Testis (tissue), 3 donors: ENCODE data around the gene GPR146. TPM values are rescaled to one million over a fixed set of nuclear protein-coding genes. Genes with fewer than 3 reads are reported as not detected.

ENCODE experiments used
- DNase-seq: peaks from one replicate; pipeline ENCODE4 v3.0.0-alpha.2; 2019
- H3K27ac ChIP-seq, 2 donors: fragments of 200-600 bp; sonication (generic); one replicate each; pipeline ENCODE4 v1.5.1; 2019
- H3K27me3 ChIP-seq: fragments of 200-600 bp; sonication (generic); one replicate; pipeline ENCODE4 v1.5.1; 2019
- H3K36me3 ChIP-seq: fragments of 200-600 bp; sonication (generic); one replicate; pipeline ENCODE4 v1.5.1; 2017; ENCODE audit warnings: low read depth; ENCODE audit errors: missing control alignments
- H3K4me1 ChIP-seq: fragments of 200-600 bp; sonication (generic); one replicate; pipeline ENCODE4 v1.5.1; 2019
- H3K4me3 ChIP-seq, 2 donors: fragments of 200-600 bp; sonication (generic); one replicate each; pipeline ENCODE4 v1.5.1; 2017 to 2019
- H3K9me3 ChIP-seq: fragments of 200-600 bp; sonication (generic); one replicate; pipeline ENCODE4 v1.5.1; 2017
- CTCF ChIP-seq, 3 experiments: fragments of 450-650 bp in 2 of 3; fragments of 200-600 bp in 1 of 3; sonication (generic) in 1 of 3; IDR thresholded peaks; one replicate each; pipeline ENCODE4 v1.5.1; 2016 to 2019; ENCODE audit warnings: antibody characterized with exemption in 3 of 3, mild to moderate bottlenecking in 2 of 3, moderate library complexity in 1 of 3
- POLR2A ChIP-seq: fragments of 450-650 bp; IDR thresholded peaks from one replicate; pipeline ENCODE4 v1.6.1; 2017; ENCODE audit warnings: antibody characterized with exemption, mild to moderate bottlenecking, moderate library complexity
- WGBS, 2 donors: methylation state at CpG; one replicate each; pipeline ENCODE4 v1.1.5; 2018; 5-methylcytosine and 5-hydroxymethylcytosine counted together
- intact Hi-C: fragments of 100-400 bp; cut with DNase I; formaldehyde crosslinking; loops from one replicate; pipeline ENCODE4 v1.15.1; 2023; ENCODE audit warnings: low total_unique reads
- polyA plus RNA-seq: library from polyadenylated mRNA; stranded (reverse); fragments of 350-450 nt; fragmentation: Illumina TruSeq; extraction: RNeasy Lipid Tissue Mini Kit (QIAGEN cat#74804); gene quantifications from one replicate; pipeline ENCODE4 v1.2.3, GENCODE V29; 2014; ENCODE audit warnings: low read depth, low replicate concordance; ENCODE audit not compliant: insufficient read depth
- total RNA-seq, 2 donors: library from RNA; depleted of rRNA; stranded (reverse); fragments of >200 nt; gene quantifications; one replicate each; pipeline ENCODE4 v1.2.3, GENCODE V29; 2016

GPR146 gene
- total and polyA plus RNA-seq, 3 donors from 2014 or later = 5.3 to 14.4 (median 14.2) TPM

GRCh38 chr7:1104516-1105179 lies 60.3 kb downstream of the GPR146 start:
- Histone ChIP-seq H3K9me3 (no peaks in the 10 kb centered on the region), H3K4me3 (no peak overlapping the region), H3K4me1 (no peaks in the 10 kb centered on the region), H3K27ac (no peak overlapping the region), H3K36me3 (no peaks in the 10 kb centered on the region), H3K27me3 (no peaks in the 10 kb centered on the region)
- no peak for DNase-seq
- 91 to 92% methylated on average over 6 to 13 of the region's 13 CpGs for WGBS, 2 donors
- TF ChIP-seq POLR2A = no peak
- TF ChIP-seq CTCF (IDR thresholded peaks at IDR 0.05) = no peak
- intact Hi-C loops = no loop called here

DNA sequence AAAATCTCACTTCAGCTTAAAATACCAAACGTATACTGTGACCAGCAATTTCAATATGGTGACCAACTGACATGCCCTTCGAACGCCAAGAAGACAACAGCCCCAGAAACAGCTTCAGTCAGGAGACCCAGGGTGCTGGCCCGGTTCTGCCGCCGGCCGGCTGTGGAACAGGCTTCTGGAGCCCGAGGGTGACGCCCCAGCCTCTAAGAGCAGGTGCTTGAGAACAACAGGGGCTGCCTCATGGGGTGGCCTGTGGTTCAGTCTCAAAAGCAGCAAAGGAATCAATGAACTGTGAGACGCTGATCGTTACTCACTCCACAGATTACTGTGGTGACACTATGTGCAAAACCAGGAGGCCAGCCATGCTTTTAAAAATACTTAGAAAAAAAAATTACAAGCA lies 60.8 kb downstream of the GPR146 start:
- H3K4me1 ChIP-seq = no peaks in the 10 kb centered on the region
- intact Hi-C loops = no loop called here
- no peaks in the 10 kb centered on the region for H3K36me3 ChIP-seq
- 86 to 95% methylated on average over 11 of the region's 11 CpGs for WGBS, 2 donors
- H3K27ac ChIP-seq = no peak overlapping the region
- no peak overlapping the region for H3K4me3 ChIP-seq
- no peaks in the 10 kb centered on the region for H3K27me3 ChIP-seq
- no peaks in the 10 kb centered on the region for H3K9me3 ChIP-seq
- no peak for DNase-seq
- TF ChIP-seq POLR2A (no peak), CTCF (IDR thresholded peaks at IDR 0.05) (no peak)

- Histone ChIP-seq H3K4me1 (no peaks in the 10 kb centered on the region), H3K4me3 (no peak overlapping the region), H3K27ac (no peak overlapping the region), H3K9me3 (no peaks in the 10 kb centered on the region), H3K36me3 (no peaks in the 10 kb centered on the region), H3K27me3 (no peaks in the 10 kb centered on the region)
- intact Hi-C loops = no loop called here
- 81 to 92% methylated on average over 19 to 27 of the region's 27 CpGs for WGBS, 2 donors
- TF ChIP-seq POLR2A (no peak), CTCF (IDR thresholded peaks at IDR 0.05) (no peak)
- DNase-seq = no peak
These were observed 61.9 kb downstream of the GPR146 start for GRCh38 chr7:1106063-1106792.

DNA sequence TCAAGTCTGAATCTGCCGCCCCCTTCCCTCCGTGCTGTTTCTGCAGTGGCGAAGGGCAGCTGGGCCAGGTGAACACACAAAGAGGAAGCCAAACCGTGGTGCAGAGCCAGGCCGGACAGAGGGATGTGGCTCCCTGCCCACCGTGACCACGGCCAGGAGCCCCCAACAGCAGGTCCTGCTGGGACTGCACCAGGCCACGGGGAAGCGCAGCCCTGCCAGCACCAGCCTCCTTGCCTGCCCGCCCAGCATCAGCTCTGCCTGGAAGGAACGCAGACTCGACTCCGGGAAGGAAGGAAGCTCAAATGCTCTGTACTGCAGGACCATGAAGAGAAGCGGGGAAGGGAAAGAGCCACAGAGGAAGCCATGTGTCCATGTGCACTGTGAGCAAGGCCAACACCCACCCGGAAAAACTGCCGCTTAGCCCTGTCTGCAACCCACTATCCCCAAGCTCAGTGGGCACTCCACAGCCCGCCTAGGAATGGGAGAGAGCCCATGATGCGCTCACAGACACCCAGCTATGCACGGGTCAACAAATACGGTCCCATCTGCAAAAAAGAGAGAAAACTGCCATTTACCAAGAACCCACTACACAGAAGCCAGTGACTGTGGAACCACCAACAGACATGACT lies 62.6 kb downstream of the GPR146 start:
- no peak overlapping the region for H3K27ac ChIP-seq
- no peak for DNase-seq
- H3K27me3 ChIP-seq = no peaks in the 10 kb centered on the region
- H3K4me3 ChIP-seq = no peak overlapping the region
- TF ChIP-seq POLR2A = no peak
- no peak for TF ChIP-seq CTCF (IDR thresholded peaks at IDR 0.05)
- H3K4me1 ChIP-seq = no peaks in the 10 kb centered on the region
- intact Hi-C loops = no loop called here
- H3K9me3 ChIP-seq = no peaks in the 10 kb centered on the region
- 74 to 86% methylated on average over 14 to 20 of the region's 20 CpGs for WGBS, 2 donors
- no peaks in the 10 kb centered on the region for H3K36me3 ChIP-seq
